DOHH2 (cell line): ENCODE measurements around the gene EEF1AKMT3.

Source experiments
- H3F3A ChIP-seq: fragments of 200-600 bp; sonication (generic), shearing (Covaris generic); 2 replicates; pipeline ENCODE4 v1.6.0; 2016; ENCODE audit warnings: antibody characterized with exemption, mild to moderate bottlenecking; ENCODE audit not compliant: control insufficient read depth, insufficient read depth
- H3K27ac ChIP-seq: fragments of 200-600 bp; sonication (generic); 2 replicates; pipeline ENCODE4 v1.5.1; 2014; ENCODE audit warnings: low read depth, mild to moderate bottlenecking, low read length, moderate library complexity
- H3K27me3 ChIP-seq: fragments of 200-600 bp; sonication (generic); 2 replicates; pipeline ENCODE4 v1.6.1; 2014; ENCODE audit warnings: mild to moderate bottlenecking, low read length, mixed read lengths; ENCODE audit not compliant: control insufficient read depth
- H3K36me3 ChIP-seq: fragments of 200-600 bp; sonication (generic); 2 replicates; pipeline ENCODE4 v1.6.1; 2014; ENCODE audit warnings: mild to moderate bottlenecking, low read length, moderate library complexity, mixed read lengths; ENCODE audit not compliant: control insufficient read depth
- H3K4me1 ChIP-seq: fragments of 200-600 bp; sonication (generic); 2 replicates; pipeline ENCODE4 v1.6.1; 2014; ENCODE audit warnings: mild to moderate bottlenecking, low read length, mixed read lengths; ENCODE audit not compliant: control insufficient read depth
- H3K4me2 ChIP-seq: fragments of 200-600 bp; sonication (generic); 2 replicates; pipeline ENCODE4 v1.6.0; 2014; ENCODE audit warnings: mild to moderate bottlenecking, low read length, moderate library complexity
- H3K4me3 ChIP-seq: fragments of 200-600 bp; sonication (generic); 2 replicates; pipeline ENCODE4 v1.5.1; 2014; ENCODE audit warnings: mild to moderate bottlenecking, low read length, mixed read lengths
- H3K79me2 ChIP-seq: fragments of 200-600 bp; sonication (generic); 2 replicates; pipeline ENCODE4 v1.6.1; 2014; ENCODE audit warnings: mild to moderate bottlenecking, low read length, mixed read lengths; ENCODE audit not compliant: control insufficient read depth
- H3K9me2 ChIP-seq: fragments of 200-600 bp; sonication (generic); replicated peaks from 2 replicates; pipeline ENCODE4 v1.6.1; 2014; ENCODE audit warnings: mild to moderate bottlenecking, low read length, mixed read lengths; ENCODE audit not compliant: control insufficient read depth
- H3K9me3 ChIP-seq: fragments of 200-600 bp; sonication (generic); 2 replicates; pipeline ENCODE4 v1.6.1; 2014; ENCODE audit warnings: antibody characterized with exemption, low read length, mixed read lengths; ENCODE audit not compliant: control insufficient read depth, insufficient read depth
- H4K20me1 ChIP-seq: fragments of 200-600 bp; sonication (generic); 2 replicates; pipeline ENCODE4 v1.6.0; 2014; ENCODE audit warnings: low read depth, mild to moderate bottlenecking, antibody characterized with exemption, low read length, moderate library complexity; ENCODE audit not compliant: control insufficient read depth, insufficient read depth
- EZH2phosphoT487 ChIP-seq: fragments of 200-600 bp; sonication (generic); IDR thresholded peaks from 2 replicates; pipeline ENCODE4 v1.6.1; 2017; ENCODE audit warnings: borderline replicate concordance, mild to moderate bottlenecking, antibody characterized with exemption, low read length, moderate library complexity, mixed read lengths
- TF ChIP-seq, protein P1 (sequence below): fragments of 200-600 bp; sonication (generic); IDR thresholded peaks from one replicate; pipeline ENCODE4 v1.5.1; 2014; ENCODE audit warnings: antibody characterized with exemption, mild to moderate bottlenecking, low read depth, low read length; ENCODE audit not compliant: poor library complexity, severe bottlenecking

Gene EEF1AKMT3

DNA sequence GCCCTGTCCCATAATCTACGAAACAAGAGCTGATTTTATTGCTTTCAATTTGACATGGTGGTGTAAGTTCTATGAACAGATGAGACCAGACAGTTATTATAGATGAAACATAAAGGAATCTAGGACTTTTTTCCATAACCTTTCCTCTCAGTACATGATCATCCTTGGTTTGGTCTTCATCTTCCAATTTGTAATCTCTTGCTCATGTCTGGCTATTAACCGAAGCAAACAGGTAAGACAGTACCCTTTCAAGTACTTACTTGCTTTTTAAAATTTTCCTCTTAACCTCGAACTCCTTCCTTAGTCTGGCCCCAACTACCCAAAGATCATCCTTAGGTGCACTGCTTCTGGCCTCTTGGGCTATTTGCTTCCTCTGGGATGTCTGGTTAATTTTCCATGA lies 26.4 kb upstream of the EEF1AKMT3 start:
- Histone ChIP-seq H3K4me2 (peak overlapping the region; percentile 77), H3K4me3 (peak overlapping the region; percentile 93), H3K9me3 (no peaks in the 10 kb centered on the region), H3F3A (peaks cover 29% of the 10 kb centered on the region), H3K79me2 (peaks cover 41% of the 10 kb centered on the region), H3K36me3 (peaks cover 57% of the 10 kb centered on the region), H3K9me2 (no peaks in the 10 kb centered on the region), H3K27ac (no peak overlapping the region), H3K27me3 (no peaks in the 10 kb centered on the region), H3K4me1 (peaks cover 55% of the 10 kb centered on the region), H4K20me1 (no peaks in the 10 kb centered on the region; the same call in 1 of the 2 replicates)
- no peak for TF ChIP-seq EZH2phosphoT487
- TF ChIP-seq, protein P1, sequence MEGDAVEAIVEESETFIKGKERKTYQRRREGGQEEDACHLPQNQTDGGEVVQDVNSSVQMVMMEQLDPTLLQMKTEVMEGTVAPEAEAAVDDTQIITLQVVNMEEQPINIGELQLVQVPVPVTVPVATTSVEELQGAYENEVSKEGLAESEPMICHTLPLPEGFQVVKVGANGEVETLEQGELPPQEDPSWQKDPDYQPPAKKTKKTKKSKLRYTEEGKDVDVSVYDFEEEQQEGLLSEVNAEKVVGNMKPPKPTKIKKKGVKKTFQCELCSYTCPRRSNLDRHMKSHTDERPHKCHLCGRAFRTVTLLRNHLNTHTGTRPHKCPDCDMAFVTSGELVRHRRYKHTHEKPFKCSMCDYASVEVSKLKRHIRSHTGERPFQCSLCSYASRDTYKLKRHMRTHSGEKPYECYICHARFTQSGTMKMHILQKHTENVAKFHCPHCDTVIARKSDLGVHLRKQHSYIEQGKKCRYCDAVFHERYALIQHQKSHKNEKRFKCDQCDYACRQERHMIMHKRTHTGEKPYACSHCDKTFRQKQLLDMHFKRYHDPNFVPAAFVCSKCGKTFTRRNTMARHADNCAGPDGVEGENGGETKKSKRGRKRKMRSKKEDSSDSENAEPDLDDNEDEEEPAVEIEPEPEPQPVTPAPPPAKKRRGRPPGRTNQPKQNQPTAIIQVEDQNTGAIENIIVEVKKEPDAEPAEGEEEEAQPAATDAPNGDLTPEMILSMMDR, result no peak

DNA sequence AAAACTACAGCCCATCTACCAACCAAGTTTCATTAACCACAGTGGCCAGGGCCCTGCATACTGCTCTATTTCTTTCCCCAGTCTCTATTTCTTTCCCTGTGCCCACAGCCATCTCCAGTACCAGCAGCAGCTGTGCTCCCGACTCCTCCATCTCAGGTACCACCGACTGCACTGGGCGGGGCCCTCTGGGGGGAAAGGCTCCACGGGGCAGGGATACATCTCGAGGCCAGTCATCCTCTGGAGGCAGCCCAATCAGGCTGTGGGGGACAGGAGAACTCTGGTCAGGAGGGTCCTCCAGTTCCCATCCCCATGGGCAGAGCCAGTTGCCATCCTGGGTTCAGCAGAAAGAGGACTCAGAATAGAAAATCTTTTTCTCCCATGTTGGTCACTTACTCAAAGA lies 23.4 kb upstream of the EEF1AKMT3 start:
- Histone ChIP-seq H3K4me2 (no peak overlapping the region), H3K27ac (no peak overlapping the region), H3K27me3 (no peaks in the 10 kb centered on the region), H3K9me3 (no peaks in the 10 kb centered on the region), H3F3A (peaks cover 31% of the 10 kb centered on the region), H3K9me2 (no peaks in the 10 kb centered on the region), H3K36me3 (peaks cover 68% of the 10 kb centered on the region), H3K79me2 (peaks cover 46% of the 10 kb centered on the region), H3K4me3 (no peak overlapping the region), H3K4me1 (peaks cover 43% of the 10 kb centered on the region), H4K20me1 (no peaks in the 10 kb centered on the region; the same call in 1 of the 2 replicates)
- TF ChIP-seq, protein P1, result no peak
- no peak for TF ChIP-seq EZH2phosphoT487

DNA sequence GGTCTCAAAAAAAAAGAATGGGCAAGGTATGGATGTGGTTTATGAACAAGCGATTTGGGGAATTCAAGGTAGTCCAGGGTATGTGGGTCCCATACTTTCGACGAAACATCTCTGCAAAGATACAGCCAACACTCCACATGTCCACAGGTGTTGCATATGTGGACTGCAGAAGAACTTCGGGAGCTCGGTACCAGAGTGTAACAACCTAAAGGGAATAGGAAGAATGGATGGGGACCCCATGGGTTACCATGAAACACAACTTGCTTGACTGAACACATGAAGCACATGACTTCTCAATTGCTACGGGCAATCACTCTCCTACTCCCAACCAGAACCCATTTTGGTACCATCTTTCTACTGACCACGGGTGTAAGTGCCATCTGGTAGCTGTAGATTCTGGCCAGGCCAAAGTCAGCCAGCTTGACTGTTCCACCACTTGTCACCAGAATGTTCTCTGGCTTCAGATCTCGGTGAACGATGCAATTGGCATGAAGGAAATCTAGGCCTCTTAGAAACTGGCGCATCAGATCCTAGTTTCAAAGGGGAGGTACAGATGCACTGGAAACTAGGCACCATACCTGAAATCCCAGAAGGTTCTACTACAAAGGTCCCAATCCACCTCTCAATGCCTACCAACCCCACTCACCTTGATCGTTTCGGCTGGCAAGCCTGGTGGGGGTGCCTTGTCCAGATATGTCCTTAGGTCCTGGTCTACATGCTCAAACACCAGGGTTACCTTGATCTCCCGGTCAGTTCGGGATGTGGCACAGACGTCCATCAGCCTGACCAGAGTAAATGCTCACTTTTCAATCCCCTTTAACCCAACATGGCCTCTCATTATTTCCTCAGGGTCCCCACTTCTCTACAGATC lies 21.6 kb upstream of the EEF1AKMT3 start:
- H3K4me2 ChIP-seq, result peak overlapping the region; percentile 78
- no peaks in the 10 kb centered on the region for H3K9me3 ChIP-seq
- H4K20me1 ChIP-seq, result no peaks in the 10 kb centered on the region; the same call in 1 of the 2 replicates
- peaks cover 39% of the 10 kb centered on the region for H3K79me2 ChIP-seq
- TF ChIP-seq EZH2phosphoT487, result no peak
- TF ChIP-seq, protein P1, result no peak
- no peaks in the 10 kb centered on the region for H3K9me2 ChIP-seq
- no peaks in the 10 kb centered on the region for H3K27me3 ChIP-seq
- H3K4me3 ChIP-seq, result peak overlapping the region; percentile 98
- H3K36me3 ChIP-seq, result peaks cover 60% of the 10 kb centered on the region
- H3K27ac ChIP-seq, result peak overlapping the region; percentile 57; the same call in 1 of the 2 replicates
- H3K4me1 ChIP-seq, result peaks cover 40% of the 10 kb centered on the region
- H3F3A ChIP-seq, result peaks cover 34% of the 10 kb centered on the region
